NB4 (cell line): ENCODE results near the gene CDH13.

Source experiments
- DNase-seq: peaks from one replicate; pipeline ENCODE4 v3.0.0; 2010; ENCODE audit warnings: low read depth
- H3K4me3 ChIP-seq: one replicate; pipeline ENCODE4 v1.5.1; 2011; ENCODE audit warnings: mild to moderate bottlenecking, low read depth, low read length, moderate library complexity
- CTCF ChIP-seq: IDR thresholded peaks from one replicate; pipeline ENCODE4 v1.5.1; 2012; ENCODE audit warnings: low read depth, low read length
- MAX ChIP-seq: IDR thresholded peaks from 2 replicates; pipeline ENCODE4 v1.6.1; 2011; ENCODE audit warnings: low read depth, low read length
- MYC ChIP-seq: IDR thresholded peaks from 2 replicates; pipeline ENCODE4 v1.6.1; 2011; ENCODE audit warnings: low read depth, low read length
- POLR2A ChIP-seq: IDR thresholded peaks from 2 replicates; pipeline ENCODE4 v1.6.1; 2011; ENCODE audit warnings: mild to moderate bottlenecking; ENCODE audit not compliant: insufficient read length; ENCODE audit errors: extremely low read depth

CDH13 gene

GRCh38 chr16:82987767-82988166 lies 361.0 kb downstream of the CDH13 start:
- no peak for DNase-seq
- H3K4me3 ChIP-seq, result no peak overlapping the region
- TF ChIP-seq POLR2A (no peak), CTCF (no peak), MYC (no peak), MAX (no peak)

GRCh38 chr16:82990155-82990554 lies 363.4 kb downstream of the CDH13 start:
- no peak for TF ChIP-seq MYC
- TF ChIP-seq CTCF, result no peak
- TF ChIP-seq POLR2A, result no peak
- TF ChIP-seq MAX, result no peak
- no peak for DNase-seq
- H3K4me3 ChIP-seq, result no peak overlapping the region

GRCh38 chr16:82991410-82991809 lies 364.6 kb downstream of the CDH13 start:
- H3K4me3 ChIP-seq, result no peak overlapping the region
- no peak for TF ChIP-seq MYC
- no peak for TF ChIP-seq POLR2A
- TF ChIP-seq MAX, result no peak
- TF ChIP-seq CTCF, result no peak
- DNase-seq, result no peak

GRCh38 chr16:82991966-82992675 lies 365.4 kb downstream of the CDH13 start:
- TF ChIP-seq CTCF (no peak), POLR2A (no peak), MYC (no peak), MAX (no peak)
- no peak for DNase-seq
- no peak overlapping the region for H3K4me3 ChIP-seq

- no peak overlapping the region for H3K4me3 ChIP-seq
- TF ChIP-seq CTCF (no peak), MAX (no peak), MYC (no peak), POLR2A (no peak)
- DNase-seq, result no peak
These were observed 366.0 kb downstream of the CDH13 start for GRCh38 chr16:82992786-82993185.
